Hematopoietic multipotent progenitor cell treated with erythropoietin and hydrocortisone succinate and interleukin-3 and kit ligand, for 4 days (in vitro differentiated cells): ENCODE data around the gene ANXA4.
A peak's percentile ranks its signal among the peaks of the same experiment; 100 is the strongest.
"Not testable (repeated sequence)": the region's sequence is repeated elsewhere in the genome, so short reads cannot be mapped to it uniquely, and the experiment has no call there.

Source experiments
- DNase-seq: peaks from one replicate; pipeline ENCODE4 v3.0.0-alpha.2; 2015

ANXA4 gene

DNA sequence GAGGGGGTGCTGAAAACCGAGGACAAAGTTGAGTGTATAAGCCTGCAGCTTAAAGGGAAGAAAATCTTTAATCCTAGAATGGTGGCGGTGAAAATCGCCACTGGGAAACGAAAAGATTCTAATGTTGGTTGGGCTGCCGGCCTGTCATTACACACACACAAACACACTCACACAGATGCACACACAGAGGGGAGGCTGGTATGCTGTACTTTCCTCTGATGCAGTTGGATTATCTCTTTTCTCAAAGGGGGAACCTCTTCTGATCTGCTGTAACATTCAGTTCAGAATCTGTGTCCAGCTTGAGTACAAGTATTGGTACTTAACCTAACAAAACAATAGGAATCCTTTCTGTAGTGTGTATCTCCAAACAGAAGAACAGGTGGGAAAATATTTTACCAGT is 39.0 kb downstream of the ANXA4 start:
- peak; percentile 44 for DNase-seq

DNA sequence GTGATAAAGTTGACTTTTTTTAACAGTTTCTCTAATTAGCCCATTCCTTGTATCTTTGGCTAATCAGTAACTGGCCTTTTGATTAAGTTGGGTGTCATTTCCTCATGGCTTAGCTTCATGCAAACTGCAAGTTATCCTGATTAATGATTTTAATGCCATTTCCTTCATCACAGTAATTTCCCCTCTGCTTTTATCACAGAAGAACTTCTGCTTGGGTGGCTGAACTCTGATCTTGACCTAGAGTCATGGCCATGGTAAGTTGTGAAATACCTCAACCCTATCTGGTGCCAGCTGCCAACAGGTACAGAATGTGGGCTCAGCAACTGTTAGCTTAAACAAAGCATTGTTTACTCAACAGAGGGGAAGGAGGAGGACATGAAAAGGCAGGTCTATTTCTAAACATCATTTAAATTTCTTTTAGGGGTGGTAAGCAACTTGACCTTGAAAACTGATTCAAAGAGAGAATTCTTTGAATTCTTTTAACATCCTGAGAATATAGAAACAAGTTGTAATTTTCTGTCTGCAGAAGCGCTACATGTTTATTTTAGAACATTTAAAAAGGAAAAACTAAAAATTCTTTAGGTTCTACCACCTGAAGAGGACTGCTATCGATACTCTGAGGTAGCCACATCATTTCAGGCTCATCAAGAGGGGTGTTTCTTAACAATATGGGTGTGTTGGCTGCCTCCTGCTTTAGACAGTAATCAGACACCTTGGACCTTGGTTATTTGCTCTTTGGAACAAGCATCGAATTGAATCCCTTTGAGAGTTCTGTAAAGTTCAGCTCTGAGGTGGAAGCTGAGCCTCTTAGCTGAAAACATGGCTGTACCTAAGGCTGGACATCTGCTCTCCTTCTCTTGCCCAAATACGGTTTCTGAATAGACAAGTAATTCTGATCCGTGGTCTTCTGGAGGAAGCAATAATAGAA is 39.7 kb downstream of the ANXA4 start:
- DNase-seq = peak; percentile 83

DNA sequence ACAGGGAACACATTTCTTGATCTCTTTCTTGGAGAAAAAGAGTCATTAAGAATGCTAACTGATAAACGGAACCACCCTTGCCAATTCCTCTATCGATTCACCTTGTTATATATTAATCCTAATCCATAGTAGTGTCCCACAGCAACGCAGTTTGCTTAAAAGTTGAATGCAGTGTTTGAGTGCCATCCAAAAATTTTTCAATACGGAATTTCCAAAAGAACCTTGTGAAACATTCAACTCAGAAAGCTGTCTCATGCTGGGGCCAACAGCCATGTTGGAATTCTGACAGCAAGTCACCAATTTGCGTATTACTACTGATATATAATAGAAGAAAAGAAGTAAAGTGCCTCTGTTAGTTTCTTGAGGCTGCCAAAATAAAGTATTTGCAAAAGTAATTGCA is 42.3 kb downstream of the ANXA4 start:
- DNase-seq = no peak

DNA sequence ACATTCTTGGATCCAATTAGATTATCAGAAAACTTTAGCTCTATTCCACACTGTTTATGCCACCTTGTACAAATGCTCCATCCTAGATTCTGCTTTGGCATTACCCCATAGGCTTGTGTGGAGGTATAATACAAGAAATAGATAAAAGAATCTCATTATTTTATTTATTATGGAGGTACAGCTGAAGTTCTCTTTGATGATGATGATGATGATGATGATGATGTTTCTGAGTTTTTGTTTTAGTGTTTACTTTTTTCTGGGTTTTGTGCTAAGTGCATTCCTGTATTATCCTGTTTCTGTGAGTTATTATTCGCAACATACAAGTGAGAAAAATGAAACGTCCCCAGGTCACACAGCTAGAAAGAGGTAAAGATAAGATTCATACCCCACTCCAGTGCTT is 43.4 kb downstream of the ANXA4 start:
- no peak for DNase-seq

DNA sequence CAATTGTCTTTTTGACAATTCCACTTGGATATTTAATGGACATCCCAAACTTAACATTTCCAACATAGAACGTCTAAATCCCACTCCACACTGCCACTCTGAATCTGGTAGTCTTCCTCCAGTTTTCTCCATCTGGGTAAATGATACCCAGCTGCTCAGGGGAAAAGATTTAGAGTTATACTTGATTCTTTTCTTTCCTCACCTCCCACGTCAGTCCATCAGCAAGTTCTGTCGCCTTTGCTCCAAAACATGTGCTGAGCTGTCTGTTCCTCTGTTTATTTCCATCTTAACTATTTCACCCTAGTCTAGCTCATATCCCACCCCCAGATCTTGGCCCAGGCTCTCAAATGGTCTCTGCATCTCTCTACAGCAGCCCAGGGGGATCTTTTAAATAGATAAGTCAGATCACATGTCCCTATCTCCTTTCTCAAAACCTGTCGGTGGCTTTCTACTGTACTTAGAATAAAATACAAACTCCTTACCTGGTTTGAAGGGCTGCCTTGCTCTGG is 44.2 kb downstream of the ANXA4 start:
- no peak for DNase-seq

DNA sequence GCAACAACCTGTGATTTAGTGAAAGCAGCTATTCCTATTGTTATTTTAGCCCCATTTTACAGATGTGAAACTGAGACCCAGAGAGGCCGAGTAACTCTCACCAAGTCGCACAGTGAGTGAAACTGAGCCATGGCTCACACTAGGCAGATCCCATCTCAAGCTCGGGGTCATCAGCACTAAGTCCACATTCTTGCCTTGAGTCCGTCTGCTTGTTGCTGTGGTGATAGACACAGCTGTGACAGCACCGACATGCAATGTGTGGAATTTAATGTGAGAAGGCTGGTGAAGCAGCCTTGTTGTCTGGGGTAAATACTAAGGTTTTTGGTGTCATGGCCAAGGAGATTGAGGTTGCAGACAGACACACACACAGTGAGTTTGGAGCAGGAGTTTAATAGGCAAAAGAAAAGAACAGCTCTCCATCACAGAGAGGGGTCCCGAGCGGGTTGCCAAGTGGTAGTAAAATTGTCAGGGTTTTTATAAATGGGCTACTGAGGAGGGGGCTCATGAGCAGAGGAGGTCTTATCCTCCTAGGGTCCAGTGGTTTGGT is 47.3 kb downstream of the ANXA4 start:
- no peak for DNase-seq

DNA sequence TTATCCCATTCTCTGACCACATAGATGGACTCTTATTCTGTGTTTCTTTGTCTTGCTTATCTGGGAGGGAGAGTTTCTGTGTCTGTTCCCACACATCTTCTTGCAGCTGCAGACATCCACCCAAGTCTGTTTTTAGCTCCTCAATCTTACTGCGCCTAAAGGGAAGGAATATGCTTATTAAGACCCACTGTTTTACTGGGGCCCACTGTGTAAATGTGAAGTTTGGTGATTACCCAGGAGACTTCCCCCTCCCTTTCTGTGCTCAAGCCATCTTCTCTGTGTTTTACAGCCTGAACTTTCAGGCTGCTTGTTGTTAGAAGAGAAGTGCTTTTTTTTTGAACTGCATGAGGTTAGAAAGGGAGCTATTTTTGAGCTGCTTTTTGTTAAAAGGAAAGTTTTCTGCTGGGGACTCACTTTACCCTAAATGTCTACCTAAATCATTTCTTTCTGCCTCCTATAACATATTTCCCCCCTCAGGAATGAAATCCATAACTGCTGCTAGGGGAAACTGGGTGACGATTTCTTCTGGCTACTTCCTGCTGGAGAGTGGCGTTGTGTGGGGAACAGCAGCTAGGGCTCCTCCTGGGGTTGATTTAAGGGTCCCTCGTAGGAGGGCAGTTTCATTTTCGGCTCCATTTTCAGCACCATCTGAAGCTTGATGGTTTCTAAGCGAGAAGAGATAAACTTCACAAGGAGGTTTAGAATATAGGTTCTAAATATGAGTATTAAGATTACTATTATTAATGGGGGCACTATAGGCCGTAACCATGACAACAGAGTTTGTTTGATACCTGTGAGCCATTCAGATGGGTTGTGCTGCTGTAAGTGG is 48.1 kb downstream of the ANXA4 start:
- peak; percentile 77 for DNase-seq

DNA sequence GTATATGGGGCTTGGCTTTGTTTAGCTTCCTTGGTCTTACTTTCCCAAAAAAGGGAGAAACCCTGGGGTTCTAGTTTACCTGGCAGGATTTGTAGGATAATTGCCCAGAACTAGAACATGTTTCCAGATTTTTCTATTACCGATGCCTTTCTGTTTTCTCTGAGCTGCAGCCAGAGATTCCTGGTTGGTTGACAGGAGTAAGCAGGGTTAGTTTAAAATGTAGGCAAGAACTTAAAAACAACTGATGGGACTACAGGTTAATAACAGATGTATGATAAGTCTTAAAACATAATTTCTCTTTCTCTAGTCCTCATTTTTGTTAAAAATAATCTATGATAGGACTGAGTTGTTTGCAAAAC is 48.6 kb downstream of the ANXA4 start:
- DNase-seq = no peak

DNA sequence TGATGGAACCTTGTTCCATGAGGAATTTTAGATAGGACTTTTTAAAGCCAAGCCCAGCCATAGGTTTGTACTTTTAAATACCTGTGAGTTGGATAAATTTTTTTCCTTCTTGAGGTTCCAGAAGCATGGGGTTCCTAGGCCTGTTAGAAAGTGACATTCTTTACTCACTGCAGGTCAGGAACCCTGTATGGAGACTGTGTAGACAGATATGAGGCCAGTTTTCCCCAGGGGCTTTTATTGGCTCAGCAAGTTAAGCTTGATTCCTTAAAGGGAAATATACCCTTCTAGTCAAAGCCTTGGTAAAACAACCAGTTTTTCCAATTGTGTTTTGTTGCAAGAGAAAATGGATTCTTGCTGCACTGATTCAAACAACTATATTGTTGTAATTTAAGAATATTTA is 49.1 kb downstream of the ANXA4 start:
- no peak for DNase-seq

DNA sequence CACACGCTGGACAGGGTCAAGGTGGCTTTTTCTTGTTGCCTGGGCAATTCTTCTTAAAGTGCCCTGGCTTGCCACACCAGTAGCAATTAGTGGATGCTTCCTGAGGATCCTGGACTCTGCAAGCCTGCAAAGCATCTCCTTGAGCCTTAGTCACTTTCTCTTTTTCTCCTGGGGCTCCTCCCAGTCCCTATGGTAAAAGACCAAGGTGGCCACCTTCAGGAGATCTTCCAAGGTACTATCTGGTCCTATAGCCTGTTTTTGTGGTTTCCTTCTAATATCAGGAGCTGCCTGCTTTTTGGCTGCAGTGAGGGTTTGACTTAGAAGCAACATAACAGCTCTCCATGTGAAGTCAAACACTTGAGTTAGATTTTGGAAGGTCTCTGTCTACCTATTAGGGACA is 54.2 kb downstream of the ANXA4 start:
- peak; percentile 80 for DNase-seq

DNA sequence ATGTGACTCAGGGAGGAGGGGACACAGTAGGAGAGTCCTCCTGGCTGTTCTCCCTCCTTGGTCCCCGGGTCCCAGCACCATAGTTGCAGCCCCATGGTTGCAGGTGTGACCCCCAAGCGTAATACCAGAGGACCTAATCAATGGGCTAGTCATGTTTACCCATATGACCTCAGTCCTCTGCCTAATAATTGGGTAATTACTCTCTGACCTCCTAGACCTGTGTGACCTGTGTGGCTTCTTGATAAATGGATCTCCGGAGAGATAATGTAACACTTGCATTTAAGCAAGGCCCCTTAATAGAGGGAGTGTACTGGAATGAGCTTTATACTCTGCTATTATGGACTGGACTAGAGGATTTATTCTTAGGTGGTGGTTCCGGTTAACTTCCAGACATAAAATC is 55.3 kb downstream of the ANXA4 start:
- no peak for DNase-seq

DNA sequence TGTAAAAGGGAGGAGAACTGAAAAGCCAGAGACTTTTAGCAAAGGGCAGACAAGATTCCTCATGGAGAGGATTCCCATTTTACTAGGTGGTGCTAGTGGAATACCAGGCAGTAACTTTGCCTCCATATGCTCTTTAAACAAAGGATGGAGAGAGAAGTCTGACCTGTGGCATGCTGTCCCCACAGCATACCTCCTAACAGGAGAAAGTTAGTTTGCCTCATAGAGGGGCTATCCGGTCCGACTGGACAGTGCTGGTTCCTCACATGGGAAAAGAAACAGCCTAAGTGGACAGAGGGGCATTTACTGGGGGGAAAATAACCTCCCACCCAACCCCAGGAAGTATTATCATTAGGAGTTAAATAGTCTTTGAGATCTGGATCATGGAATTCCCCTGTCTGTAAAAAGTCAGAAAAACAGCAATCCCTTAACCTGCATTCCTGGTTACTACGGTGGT is 55.9 kb downstream of the ANXA4 start:
- DNase-seq = no peak

DNA sequence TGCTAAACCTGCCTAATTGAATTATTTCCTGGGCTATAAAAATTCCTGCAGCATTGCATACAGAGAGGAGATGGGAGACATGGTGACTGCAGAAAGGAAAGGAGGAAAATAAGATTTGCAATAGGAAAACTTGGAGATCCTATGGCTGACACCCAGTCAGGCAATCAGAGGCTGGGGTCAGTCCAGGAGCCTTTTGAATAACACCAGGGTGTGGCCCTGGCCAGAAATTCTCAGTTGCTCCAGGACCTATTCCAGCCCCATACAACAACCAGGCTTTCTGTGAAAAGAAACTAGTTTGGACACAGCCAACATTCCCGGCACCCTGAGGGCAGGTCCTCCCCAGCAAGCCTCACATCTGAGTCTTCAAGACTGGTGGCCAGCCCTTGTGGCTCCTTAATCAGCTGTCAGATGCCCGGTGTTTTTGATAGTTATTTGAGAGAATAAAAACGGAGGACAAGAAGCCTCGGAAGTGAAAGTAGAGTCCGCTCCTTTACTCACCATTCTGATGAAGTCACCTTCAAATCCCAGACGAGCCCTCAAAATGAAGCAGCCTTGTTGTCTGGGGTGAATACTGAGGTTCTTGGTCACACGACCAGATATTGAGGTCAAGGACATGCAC is 56.5 kb downstream of the ANXA4 start:
- no peak for DNase-seq

DNA sequence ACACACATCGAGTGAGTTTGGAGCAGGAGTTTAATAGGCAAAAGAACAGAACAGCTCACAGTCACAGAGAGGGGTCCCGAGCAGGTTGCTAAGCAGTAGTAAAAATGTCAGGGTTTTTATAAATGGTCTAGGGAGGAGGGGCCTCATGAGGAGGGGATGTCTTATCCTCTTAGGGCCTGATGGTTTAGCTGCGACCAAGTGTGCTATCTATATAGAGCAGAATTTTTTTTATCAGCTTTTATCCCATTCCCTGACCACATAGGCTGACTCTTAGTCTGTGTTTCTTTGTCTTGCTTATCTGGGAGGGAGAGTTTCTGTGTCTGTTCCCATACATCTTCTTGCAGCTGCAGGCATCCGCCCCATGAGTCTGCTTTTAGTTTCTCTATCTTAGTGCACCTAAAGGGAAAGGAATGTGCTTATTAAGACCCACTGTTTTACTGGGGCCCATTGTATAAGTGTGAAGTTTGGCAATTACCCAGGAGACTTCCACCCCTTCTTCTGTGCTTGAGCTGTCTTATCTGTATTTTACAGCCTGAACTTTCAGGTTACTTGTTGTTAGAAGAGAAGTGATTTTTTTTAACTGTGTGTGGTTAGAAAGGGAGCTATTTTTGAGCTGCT is 57.1 kb downstream of the ANXA4 start:
- peak; percentile 98 for DNase-seq

DNA sequence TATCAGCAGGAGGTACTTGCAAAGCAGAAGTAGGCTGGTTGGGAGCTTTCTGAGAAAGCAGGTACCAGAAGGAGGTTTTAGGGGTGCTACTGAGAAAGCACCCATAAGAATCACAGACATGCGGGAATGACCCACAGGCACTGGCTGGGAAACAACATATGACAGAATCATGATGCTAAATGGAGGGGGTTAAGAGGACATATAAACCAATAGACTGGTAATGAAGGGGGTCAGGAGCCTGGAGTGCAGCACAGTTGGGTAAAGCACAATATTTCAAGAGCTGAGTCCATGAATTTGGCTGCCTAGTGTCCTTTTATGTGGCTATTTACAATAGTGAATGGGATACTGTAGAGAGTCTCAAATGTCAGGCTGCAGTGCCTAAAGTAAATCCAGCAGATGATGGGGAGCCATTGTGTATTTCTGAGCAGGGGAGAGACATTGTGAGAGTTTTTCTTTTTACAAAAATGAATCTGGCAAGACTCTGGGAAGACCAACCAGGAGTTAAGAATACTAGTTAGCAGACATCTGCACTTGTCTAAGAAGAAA is 59.9 kb downstream of the ANXA4 start:
- DNase-seq = no peak

DNA sequence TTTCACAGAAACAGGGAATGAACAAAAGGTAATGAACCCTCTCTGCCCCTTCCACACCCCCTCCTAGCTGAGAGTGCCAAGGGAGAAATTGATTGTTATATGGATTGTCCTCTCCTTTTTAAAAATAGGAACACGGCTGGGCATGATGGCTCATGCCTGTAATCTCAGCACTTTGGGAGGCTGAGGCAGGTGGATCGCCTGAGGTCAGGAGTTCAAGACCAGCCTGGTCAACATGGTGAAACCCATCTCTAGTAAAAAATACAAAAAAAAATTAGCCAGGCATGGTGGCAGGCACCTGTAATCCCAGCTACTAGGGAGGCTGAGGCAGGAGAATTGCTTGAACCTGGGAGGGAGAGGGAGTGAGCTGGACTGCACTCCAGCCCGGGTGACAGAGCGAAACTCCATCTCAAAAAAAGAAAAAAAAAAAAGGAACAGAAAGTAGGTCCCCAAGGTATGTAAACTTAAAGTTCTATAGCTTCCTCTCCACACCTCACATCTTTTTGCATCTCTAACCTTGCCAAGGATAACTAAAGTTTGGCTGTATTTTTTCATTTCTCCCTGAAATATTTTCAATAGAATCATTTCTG is 60.9 kb downstream of the ANXA4 start:
- not testable (repeated sequence) for DNase-seq

DNA sequence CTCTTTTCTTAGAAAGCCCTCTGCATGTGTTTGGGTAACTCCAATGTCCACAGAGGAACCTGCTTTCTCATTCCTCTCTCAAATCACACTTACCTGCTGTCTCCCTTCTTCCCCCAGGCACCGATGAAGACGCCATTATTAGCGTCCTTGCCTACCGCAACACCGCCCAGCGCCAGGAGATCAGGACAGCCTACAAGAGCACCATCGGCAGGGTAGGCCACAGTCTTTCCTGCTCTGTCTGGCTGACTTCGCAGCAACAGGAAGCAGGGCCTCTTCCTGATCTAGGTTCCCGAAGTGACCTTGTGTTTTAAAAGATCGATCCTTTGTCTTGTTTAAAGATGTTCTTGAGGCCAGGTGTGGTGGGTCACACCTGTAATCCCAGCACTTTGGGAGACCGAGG is 62.5 kb downstream of the ANXA4 start:
- DNase-seq = peak; percentile 53

DNA sequence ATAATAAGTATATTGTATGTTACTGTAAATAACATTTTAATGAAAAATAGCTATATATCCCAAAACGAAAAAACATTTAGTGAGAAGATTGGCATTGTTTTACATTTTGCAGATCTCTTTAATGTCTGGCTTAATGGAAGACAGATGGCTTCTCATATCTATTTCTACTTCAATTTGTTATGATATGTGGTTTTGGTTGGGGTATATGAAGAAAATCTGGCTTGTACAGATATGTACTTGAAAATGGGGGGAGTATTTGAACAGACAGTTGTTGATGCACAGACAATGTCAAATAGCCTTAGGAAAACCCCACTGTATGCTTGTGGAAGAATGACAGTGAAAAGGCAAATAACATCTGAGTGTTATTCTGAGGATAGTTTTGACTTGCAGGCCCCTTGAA is 64.0 kb downstream of the ANXA4 start:
- peak; percentile 67 for DNase-seq

DNA sequence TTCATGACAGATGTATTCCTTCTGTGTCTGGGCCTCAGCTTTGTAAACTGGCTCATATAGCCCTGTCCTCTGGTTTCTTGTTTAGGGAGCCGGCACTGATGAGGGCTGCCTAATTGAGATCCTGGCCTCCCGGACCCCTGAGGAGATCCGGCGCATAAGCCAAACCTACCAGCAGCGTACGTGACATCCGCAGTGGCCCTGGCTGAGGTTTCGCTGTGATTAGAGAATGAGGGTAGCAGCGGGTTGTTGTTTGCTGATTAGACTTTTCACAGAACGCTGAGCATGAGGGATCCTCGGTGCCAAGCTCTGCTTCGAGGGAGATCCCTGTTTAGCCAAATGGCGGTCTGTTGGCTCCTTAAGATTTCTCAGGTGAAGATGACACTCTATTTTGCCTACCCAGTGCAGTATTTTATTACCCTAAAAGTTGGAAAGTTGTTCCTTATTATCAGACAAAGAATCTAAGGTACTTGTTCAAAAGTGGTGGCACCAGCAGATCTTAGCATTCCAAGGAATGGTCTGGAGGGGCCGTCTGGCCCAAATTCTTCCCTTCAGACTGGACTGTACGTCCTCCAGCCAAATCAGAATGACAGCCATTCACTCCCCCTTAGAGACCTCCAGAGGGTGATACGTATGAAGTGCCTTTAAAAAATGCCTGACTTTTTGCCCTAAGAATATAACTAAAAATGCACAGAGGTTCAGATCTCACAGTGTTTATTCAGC is 66.0 kb downstream of the ANXA4 start:
- DNase-seq = no peak

DNA sequence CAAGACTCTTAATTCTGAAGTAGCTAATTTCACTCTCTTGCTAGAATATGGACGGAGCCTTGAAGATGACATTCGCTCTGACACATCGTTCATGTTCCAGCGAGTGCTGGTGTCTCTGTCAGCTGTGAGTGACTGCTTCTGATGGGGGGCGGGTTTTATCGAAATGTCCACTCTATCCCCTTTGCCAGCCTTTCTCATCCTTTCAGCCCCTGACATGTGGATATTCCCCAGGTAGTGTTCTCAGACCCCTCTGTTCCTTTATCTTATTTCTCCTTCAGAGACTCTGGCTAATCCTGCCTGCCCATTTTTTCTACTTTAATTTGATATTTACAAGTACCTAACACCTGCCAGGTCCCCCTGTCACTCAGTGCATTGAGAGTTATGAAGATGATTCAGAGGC is 68.6 kb downstream of the ANXA4 start:
- no peak for DNase-seq

DNA sequence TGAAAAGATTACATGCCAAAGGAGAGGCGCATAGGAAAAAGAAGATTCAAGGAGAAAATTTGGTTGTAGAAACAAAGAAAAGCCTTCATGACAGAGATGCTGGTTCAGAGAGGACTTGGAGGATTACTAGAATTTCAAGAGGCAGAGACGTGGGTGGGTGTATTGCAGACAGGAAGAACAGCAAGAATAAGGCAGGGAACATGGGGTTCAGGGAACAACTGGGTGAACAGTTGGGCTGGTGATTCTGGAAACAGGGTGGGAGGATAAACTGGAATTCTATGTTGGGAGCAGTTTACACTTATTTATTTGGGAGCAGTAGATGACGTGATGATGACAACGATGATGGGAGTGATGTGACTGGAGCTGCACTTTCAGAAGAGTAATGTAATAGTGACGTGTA is 69.1 kb downstream of the ANXA4 start:
- DNase-seq = no peak
